IMR-90 (cell line): ENCODE results near the gene PLXNB1. TPM values are rescaled to one million over a fixed set of nuclear protein-coding genes. Genes with fewer than 3 reads are reported as not detected.

Experiments
- ATAC-seq: fragments of 200-7000 bp; cut with Tn5 transposase; 2 replicates; pipeline ENCODE4 v1.9.1; 2020; ENCODE audit warnings: low read depth, mild to moderate bottlenecking, moderate library complexity
- BruUV-seq: library from RNA; stranded (reverse); fragments of 400-500 nt; replicated peaks from 2 replicates; lab custom pipeline; 2021; lab: Mats Ljungman, UMichigan
- CTCF ChIA-PET: fragments of 300-600 bp; formaldehyde crosslinking; extraction: SDS; loops from one replicate; lab custom pipeline; 2021; ENCODE audit warnings: antibody characterized with exemption; lab: Yijun Ruan, JAX
- POLR2A ChIA-PET: fragments of 300-600 bp; sonication (Branson Sonifier 250); formaldehyde crosslinking; loops from one replicate; lab custom pipeline; 2022; ENCODE audit warnings: antibody characterized with exemption; ENCODE audit not compliant: unreplicated experiment; lab: Charles Lee
- DNase-seq: peaks from one replicate; pipeline ENCODE4 v3.0.0; 2013
- H2AFZ ChIP-seq: replicated peaks from 2 replicates; pipeline ENCODE3; 2013; ENCODE audit warnings: low read length, mild to moderate bottlenecking; ENCODE audit not compliant: poor library complexity
- H2AK5ac ChIP-seq: 2 replicates; pipeline ENCODE4 v1.6.1; 2013; ENCODE audit warnings: low read depth, low read length, inconsistent platforms
- H2AK9ac ChIP-seq: replicated peaks from 2 replicates; pipeline ENCODE3; 2013; ENCODE audit warnings: mild to moderate bottlenecking, low read depth, low read length, moderate library complexity; ENCODE audit not compliant: poor library complexity
- H2BK120ac ChIP-seq: 2 replicates; pipeline ENCODE4 v1.6.1; 2013; ENCODE audit warnings: low read depth, low read length, inconsistent platforms
- H2BK15ac ChIP-seq: 3 replicates; pipeline ENCODE4 v1.6.1; 2013; ENCODE audit warnings: low read depth, low read length, inconsistent platforms
- H2BK20ac ChIP-seq: 2 replicates; pipeline ENCODE4 v1.6.1; 2013; ENCODE audit warnings: low read depth, mild to moderate bottlenecking, inconsistent platforms, low read length, moderate library complexity
- H2BK5ac ChIP-seq: 2 replicates; pipeline ENCODE4 v1.6.1; 2013; ENCODE audit warnings: mild to moderate bottlenecking, low read depth, low read length, inconsistent platforms; ENCODE audit not compliant: poor library complexity, severe bottlenecking
- H3K14ac ChIP-seq: replicated peaks from 2 replicates; pipeline ENCODE4 v1.6.1; 2013; ENCODE audit warnings: low read depth, low read length, inconsistent platforms
- H3K18ac ChIP-seq: 2 replicates; pipeline ENCODE4 v1.6.1; 2013; ENCODE audit warnings: low read depth, low read length, control low read depth
- H3K23ac ChIP-seq: 2 replicates; pipeline ENCODE4 v1.6.1; 2013; ENCODE audit warnings: low read depth, low read length, inconsistent platforms
- H3K27ac ChIP-seq: 2 replicates; pipeline ENCODE4 v1.5.1; 2013; ENCODE audit warnings: mild to moderate bottlenecking, control low read depth, low read length; ENCODE audit not compliant: insufficient read depth
- H3K27me3 ChIP-seq: 2 replicates; pipeline ENCODE4 v1.6.1; 2013; ENCODE audit warnings: low read length; ENCODE audit not compliant: control insufficient read depth, insufficient read depth
- H3K36me3 ChIP-seq: 2 replicates; pipeline ENCODE4 v1.6.1; 2013; ENCODE audit warnings: low read length, mixed read lengths; ENCODE audit not compliant: control insufficient read depth, insufficient read depth
- H3K4ac ChIP-seq: 2 replicates; pipeline ENCODE4 v1.6.1; 2013; ENCODE audit warnings: low read depth, low read length, inconsistent platforms
- H3K4me1 ChIP-seq: 2 replicates; pipeline ENCODE4 v1.6.1; 2013; ENCODE audit warnings: low read length, mixed read lengths; ENCODE audit not compliant: control insufficient read depth, insufficient read depth
- H3K4me2 ChIP-seq: 2 replicates; pipeline ENCODE4 v1.6.1; 2013; ENCODE audit warnings: low read depth, mild to moderate bottlenecking, control low read depth, low read length, moderate library complexity
- H3K4me3 ChIP-seq: 2 replicates; pipeline ENCODE4 v1.5.1; 2013; ENCODE audit warnings: low read depth, mild to moderate bottlenecking, control low read depth, low read length, moderate library complexity; ENCODE audit not compliant: insufficient read depth
- H3K56ac ChIP-seq: 2 replicates; pipeline ENCODE4 v1.6.1; 2013; ENCODE audit warnings: low read length, inconsistent platforms; ENCODE audit not compliant: insufficient read depth; ENCODE audit errors: extremely low read depth
- H3K79me1 ChIP-seq, 2 experiments: 2 replicates each; pipeline ENCODE4 v1.6.1; 2013; ENCODE audit warnings: low read length in 2 of 2, inconsistent platforms in 1 of 2, low read depth in 1 of 2
- H3K9ac ChIP-seq: 2 replicates; pipeline ENCODE4 v1.6.1; 2013; ENCODE audit warnings: low read depth, low read length, control low read depth
- H3K9me1 ChIP-seq: 2 replicates; pipeline ENCODE4 v1.6.1; 2013; ENCODE audit warnings: low read length, inconsistent platforms; ENCODE audit not compliant: insufficient read depth
- H3K9me3 ChIP-seq: 2 replicates; pipeline ENCODE4 v1.6.1; 2013; ENCODE audit warnings: low read length; ENCODE audit not compliant: control insufficient read depth, insufficient read depth
- H4K20me1 ChIP-seq: 2 replicates; pipeline ENCODE4 v1.6.1; 2013; ENCODE audit warnings: low read length, inconsistent platforms; ENCODE audit not compliant: insufficient read depth
- H4K5ac ChIP-seq: 2 replicates; pipeline ENCODE4 v1.6.1; 2013; ENCODE audit warnings: mild to moderate bottlenecking, low read depth, low read length, control low read depth
- H4K8ac ChIP-seq, 2 experiments: 2 replicates each; pipeline ENCODE4 v1.6.1; 2013; ENCODE audit warnings: low read depth in 2 of 2, low read length in 2 of 2, control low read depth in 1 of 2, inconsistent platforms in 1 of 2
- H4K91ac ChIP-seq: 2 replicates; pipeline ENCODE4 v1.6.1; 2013; ENCODE audit warnings: low read depth, low read length, inconsistent platforms; ENCODE audit not compliant: insufficient read depth
- CEBPB ChIP-seq: IDR thresholded peaks from 2 replicates; pipeline ENCODE4 v1.6.1; 2012; ENCODE audit warnings: low read depth, low read length, improper control_type of control experiment
- FOS ChIP-seq: fragments of 150-350 bp; IDR thresholded peaks from 2 replicates; pipeline ENCODE4 v1.6.1; 2016; ENCODE audit warnings: low read depth, low read length
- MAFK ChIP-seq: IDR thresholded peaks from 2 replicates; pipeline ENCODE4 v1.6.1; 2012; ENCODE audit warnings: low read depth, low read length, improper control_type of control experiment
- MXI1 ChIP-seq: IDR thresholded peaks from 2 replicates; pipeline ENCODE4 v1.6.1; 2012; ENCODE audit warnings: low read depth, mild to moderate bottlenecking, low read length, moderate library complexity, borderline replicate concordance
- RCOR1 ChIP-seq: IDR thresholded peaks from 2 replicates; pipeline ENCODE4 v1.6.1; 2012; ENCODE audit warnings: mild to moderate bottlenecking, low read length, improper control_type of control experiment; ENCODE audit not compliant: insufficient replicate concordance
- RFX5 ChIP-seq: IDR thresholded peaks from 2 replicates; pipeline ENCODE4 v1.8.0; 2012; ENCODE audit warnings: low read depth, mild to moderate bottlenecking, low read length, moderate library complexity
- SMC3 ChIP-seq: fragments of 150-350 bp; IDR thresholded peaks from 2 replicates; pipeline ENCODE4 v1.6.1; 2016; ENCODE audit warnings: low read depth, mild to moderate bottlenecking, antibody characterized with exemption, low read length, moderate library complexity
- USF2 ChIP-seq: fragments of 150-350 bp; IDR thresholded peaks from 2 replicates; pipeline ENCODE4 v1.6.1; 2017; ENCODE audit warnings: mild to moderate bottlenecking, antibody characterized with exemption, low read length, low read depth
- WGBS, 2 experiments: methylation state at CpG; one replicate each; pipeline versions ENCODE4 v1.1.5 to v1.1.7; 2013; ENCODE audit warnings: missing lambda C conversion rate in 2 of 2; ENCODE audit not compliant: insufficient read length in 1 of 2; ENCODE audit errors: extremely low coverage in 2 of 2; 5-methylcytosine and 5-hydroxymethylcytosine counted together
- dilution Hi-C: fragments of 300-500 bp; cut with HindIII; formaldehyde crosslinking; loops from one replicate; pipeline ENCODE4 v1.14.3; 2018; ENCODE audit warnings: low sequenced_read_pairs; ENCODE audit not compliant: unreplicated experiment
- in situ Hi-C: fragments of 300-500 bp; cut with MboI; formaldehyde crosslinking; loops from 3 replicates; pipeline ENCODE4 v1.14.3; 2019; ENCODE audit warnings: low sequenced_read_pairs, inconsistent platforms, mixed read lengths
- intact Hi-C: fragments of 100-400 bp; cut with micrococcal nuclease; formaldehyde crosslinking; loops from 2 replicates; pipeline ENCODE4 v1.10.0; 2022
- polyA plus RNA-seq, 3 experiments: library from polyadenylated mRNA; depleted of rRNA; stranded (reverse); fragments of >200 nt; gene quantifications; 2 replicates each; pipeline ENCODE4 v1.2.3, GENCODE V29; 2012; ENCODE audit warnings: low replicate concordance in 1 of 3
- total RNA-seq: library from RNA; depleted of rRNA; stranded (reverse); fragments of >200 nt; gene quantifications from 2 replicates; pipeline ENCODE4 v1.2.3, GENCODE V29; 2012

PLXNB1 gene
- total and polyA plus RNA-seq, 2 of the 4 experiments (the other 2 are of a cell fraction) = 5.2 to 25.3 TPM

GRCh38 chr3:48464713-48465221 is 34.9 kb upstream of the PLXNB1 start:
- H3K79me1 ChIP-seq = peaks cover 0 to 37% of the 10 kb centered on the region in 2 experiments; a peak in 3 of 4 replicates
- peaks cover 8% of the 10 kb centered on the region; the same call in 1 of the 2 replicates for H3K9me1 ChIP-seq
- no peak overlapping the region for H2BK15ac ChIP-seq
- H2BK5ac ChIP-seq = no peak overlapping the region
- dilution Hi-C loops = no loop called here
- peaks cover 46% of the 10 kb centered on the region for H3K36me3 ChIP-seq
- peaks cover 19% of the 10 kb centered on the region for H3K4me1 ChIP-seq
- in situ Hi-C loops = loop anchor here (5.0 to 10.0 kb wide), 2 partner anchors 93 to 200 kb away; partner anchors contain the start of genes CELSR3 and PFKFB4
- no peak overlapping the region for H3K4me3 ChIP-seq
- H2AFZ ChIP-seq = peak overlapping the region; percentile 93
- no TSS peak for BruUV-seq
- peak overlapping the region; percentile 46; the same call in 1 of the 2 replicates for H3K4ac ChIP-seq
- no peaks in the 10 kb centered on the region for H3K9me3 ChIP-seq
- H4K5ac ChIP-seq = peak overlapping the region; percentile 18; the same call in 1 of the 2 replicates
- H3K14ac ChIP-seq = no peak overlapping the region
- intact Hi-C loops = loop anchor here (1.0 to 5.0 kb wide), 3 partner anchors 84 to 223 kb away; partner anchors contain the start of genes NCKIPSD and SLC26A6
- H3K23ac ChIP-seq = no peak overlapping the region
- H3K9ac ChIP-seq = no peak overlapping the region
- no peaks in the 10 kb centered on the region for H3K27me3 ChIP-seq
- no peak for ATAC-seq
- whole genome bisulfite sequencing, 2 experiments = 97% methylated on average over 12 of the region's 17 CpGs; no CpG with 5 or more reads in 1 of the 2 experiments
- H3K4me2 ChIP-seq = no peak overlapping the region
- peak overlapping the region; percentile 100 for H2AK9ac ChIP-seq
- no peak overlapping the region for H3K56ac ChIP-seq
- H3K27ac ChIP-seq = peak overlapping the region; percentile 42
- peak overlapping the region in 1 of 2 experiments; percentile 69; a peak in 1 of 4 replicates for H4K8ac ChIP-seq
- no peak overlapping the region for H3K18ac ChIP-seq
- H2BK120ac ChIP-seq = no peak overlapping the region
- DNase-seq = no peak
- no peak overlapping the region for H2BK20ac ChIP-seq
- peak overlapping the region; percentile 44 for H2AK5ac ChIP-seq
- POLR2A ChIA-PET = no interaction called here
- no peaks in the 10 kb centered on the region; the same call in 1 of the 2 replicates for H4K20me1 ChIP-seq
- CTCF ChIA-PET = no interaction called here
- no peak overlapping the region for H4K91ac ChIP-seq
- TF ChIP-seq MAFK = no peak
- no peak for TF ChIP-seq USF2
- no peak for TF ChIP-seq RCOR1
- no peak for TF ChIP-seq MXI1
- no peak for TF ChIP-seq RFX5
- no peak for TF ChIP-seq CEBPB
- no peak for TF ChIP-seq SMC3
- TF ChIP-seq FOS = no peak
